Parathyroid adenoma (tissue), 2 donors: ENCODE data around the gene P2RX1.
A peak's percentile ranks its signal among the peaks of the same experiment; 100 is the strongest.

ENCODE experiments used
- H2AFZ ChIP-seq: fragments of 300-600 bp; sonication (generic); one replicate; pipeline ENCODE4 v1.7.0; 2017; ENCODE audit warnings: antibody characterized with exemption, mild to moderate bottlenecking
- H3K27ac ChIP-seq: fragments of 300-600 bp; sonication (generic); one replicate; pipeline ENCODE4 v1.7.0; 2017
- H3K27me3 ChIP-seq: fragments of 300-600 bp; sonication (generic); one replicate; pipeline ENCODE4 v1.7.0; 2017; ENCODE audit warnings: low read length; ENCODE audit not compliant: control insufficient read depth, insufficient read depth
- H3K36me3 ChIP-seq: fragments of 300-600 bp; sonication (generic); one replicate; pipeline ENCODE4 v1.7.0; 2017; ENCODE audit warnings: low read length; ENCODE audit not compliant: control insufficient read depth, insufficient read depth
- H3K4me1 ChIP-seq: fragments of 300-600 bp; sonication (generic); one replicate; pipeline ENCODE4 v1.7.0; 2017; ENCODE audit warnings: control low read depth
- H3K4me2 ChIP-seq: fragments of 300-600 bp; sonication (generic); one replicate; pipeline ENCODE4 v1.7.0; 2017; ENCODE audit warnings: low read length
- H3K4me3 ChIP-seq: fragments of 300-600 bp; sonication (generic); one replicate; pipeline ENCODE4 v1.7.0; 2017; ENCODE audit warnings: low read depth, low read length
- H3K79me2 ChIP-seq: fragments of 300-600 bp; sonication (generic); one replicate; pipeline ENCODE4 v1.7.0; 2017; ENCODE audit warnings: control low read depth
- H3K9ac ChIP-seq: fragments of 300-600 bp; sonication (generic); one replicate; pipeline ENCODE4 v1.7.0; 2017; ENCODE audit warnings: mild to moderate bottlenecking
- H3K9me3 ChIP-seq: fragments of 300-600 bp; sonication (generic); one replicate; pipeline ENCODE4 v1.7.0; 2017; ENCODE audit warnings: low read length; ENCODE audit not compliant: control insufficient read depth
- CTCF ChIP-seq: fragments of 300-600 bp; sonication (generic); IDR thresholded peaks from one replicate; pipeline ENCODE4 v1.7.0; 2017; ENCODE audit warnings: antibody characterized with exemption, mild to moderate bottlenecking
- donor health status: primary hyperparathyroidism.

Gene P2RX1

GRCh38 chr17:3917391-3917931 is 1.2 kb upstream of the P2RX1 start:
- Histone ChIP-seq H3K27ac (peak overlapping the region; percentile 42), H3K79me2 (no peaks in the 10 kb centered on the region), H3K4me1 (peaks cover 7% of the 10 kb centered on the region), H3K4me2 (no peak overlapping the region), H2AFZ (peak overlapping the region; percentile 64), H3K4me3 (no peak overlapping the region), H3K27me3 (no peaks in the 10 kb centered on the region), H3K36me3 (no peaks in the 10 kb centered on the region), H3K9ac (no peak overlapping the region), H3K9me3 (no peaks in the 10 kb centered on the region)
- no peak for TF ChIP-seq CTCF

GRCh38 chr17:3916825-3917224 is 560 bp upstream of the P2RX1 start:
- Histone ChIP-seq H3K27me3 (no peaks in the 10 kb centered on the region), H3K9me3 (no peaks in the 10 kb centered on the region), H3K4me3 (no peak overlapping the region), H3K4me1 (peaks cover 7% of the 10 kb centered on the region), H3K79me2 (no peaks in the 10 kb centered on the region), H3K27ac (peak overlapping the region; percentile 42), H2AFZ (no peak overlapping the region), H3K9ac (no peak overlapping the region), H3K36me3 (no peaks in the 10 kb centered on the region), H3K4me2 (no peak overlapping the region)
- no peak for TF ChIP-seq CTCF

- H2AFZ ChIP-seq: no peak overlapping the region
- peaks cover 7% of the 10 kb centered on the region for H3K4me1 ChIP-seq
- no peak overlapping the region for H3K4me3 ChIP-seq
- H3K27me3 ChIP-seq: no peaks in the 10 kb centered on the region
- no peak for TF ChIP-seq CTCF
- H3K9ac ChIP-seq: no peak overlapping the region
- H3K4me2 ChIP-seq: no peak overlapping the region
- no peak overlapping the region for H3K27ac ChIP-seq
- H3K79me2 ChIP-seq: no peaks in the 10 kb centered on the region
- no peaks in the 10 kb centered on the region for H3K36me3 ChIP-seq
- no peaks in the 10 kb centered on the region for H3K9me3 ChIP-seq
Measured at GRCh38 chr17:3915581-3915994, 677 bp downstream of the P2RX1 start.

- Histone ChIP-seq H3K4me3 (no peak overlapping the region), H2AFZ (no peak overlapping the region), H3K9ac (no peak overlapping the region), H3K9me3 (no peaks in the 10 kb centered on the region), H3K27me3 (no peaks in the 10 kb centered on the region), H3K79me2 (no peaks in the 10 kb centered on the region), H3K36me3 (no peaks in the 10 kb centered on the region), H3K4me2 (no peak overlapping the region), H3K27ac (no peak overlapping the region), H3K4me1 (peaks cover 7% of the 10 kb centered on the region)
- TF ChIP-seq CTCF: no peak
Measured at GRCh38 chr17:3914312-3914670, 2.0 kb downstream of the P2RX1 start.

- Histone ChIP-seq H3K4me1 (peaks cover 7% of the 10 kb centered on the region), H3K9me3 (no peaks in the 10 kb centered on the region), H3K4me2 (no peak overlapping the region), H2AFZ (no peak overlapping the region), H3K27me3 (no peaks in the 10 kb centered on the region), H3K27ac (no peak overlapping the region), H3K79me2 (no peaks in the 10 kb centered on the region), H3K36me3 (no peaks in the 10 kb centered on the region), H3K4me3 (no peak overlapping the region), H3K9ac (no peak overlapping the region)
- TF ChIP-seq CTCF: peak; percentile 93
Measured at GRCh38 chr17:3913531-3914311, 2.5 kb downstream of the P2RX1 start.
